Psoas muscle (tissue), 8 donors: ENCODE measurements around the gene KIF3A. TPM values are rescaled to one million over a fixed set of nuclear protein-coding genes. Genes with fewer than 3 reads are reported as not detected.

Source experiments
- ATAC-seq, 4 donors: fragments of 200-7000 bp; cut with Tn5 transposase; one replicate each; pipeline ENCODE4 v1.9.1; 2020; ENCODE audit warnings: moderate library complexity in 3 of 4, mild to moderate bottlenecking in 2 of 4
- DNase-seq, 2 donors: peaks; one replicate each; pipeline ENCODE4 v3.0.0-alpha.2; 2020
- H3K27ac ChIP-seq: fragments of 200-600 bp; one replicate; pipeline ENCODE4 v1.8.0; 2022
- H3K27me3 ChIP-seq, 3 donors: fragments of 200-600 bp in 1 of 3; one replicate each; pipeline versions ENCODE4 v1.6.1 to v1.8.0; 2013 to 2022; ENCODE audit warnings: low read length in 2 of 3, mild to moderate bottlenecking in 2 of 3, moderate library complexity in 1 of 3; ENCODE audit not compliant: insufficient read depth in 3 of 3
- H3K36me3 ChIP-seq, 2 donors: fragments of 200-600 bp in 1 of 2; one replicate each; pipeline versions ENCODE4 v1.6.1 to v1.8.0; 2013 to 2022; ENCODE audit warnings: low read depth in 1 of 2, mild to moderate bottlenecking in 1 of 2, moderate library complexity in 1 of 2; ENCODE audit not compliant: insufficient read depth in 1 of 2
- H3K4me1 ChIP-seq: fragments of 200-600 bp; one replicate; pipeline ENCODE4 v1.8.0; 2022
- H3K4me3 ChIP-seq: fragments of 200-600 bp; one replicate; pipeline ENCODE4 v1.8.0; 2022; ENCODE audit warnings: mild to moderate bottlenecking
- H3K9me3 ChIP-seq: fragments of 200-600 bp; one replicate; pipeline ENCODE4 v1.8.0; 2022
- CTCF ChIP-seq: fragments of 200-600 bp; IDR thresholded peaks from one replicate; pipeline ENCODE4 v1.8.0; 2022; ENCODE audit warnings: antibody characterized with exemption
- WGBS, 3 donors: extraction: QIAGEN DNeasy Blood & Tissue Kit; methylation state at CpG; one replicate each; pipeline versions ENCODE4 v1.1.6 to v1.1.7; 2013; 5-methylcytosine and 5-hydroxymethylcytosine counted together
- intact Hi-C, 2 donors: fragments of 100-400 bp; cut with DNase I; formaldehyde crosslinking; loops; one replicate each; pipeline versions ENCODE4 v1.11.0 to v1.14.2; 2022
- polyA plus RNA-seq, 3 donors: library from polyadenylated mRNA; stranded (reverse); fragments of 200-250 nt; gene quantifications; one replicate each; pipeline ENCODE4 v1.2.3, GENCODE V29; 2013
- total RNA-seq, 4 donors: library from RNA; stranded (reverse); fragmentation: NEBNext Ultra II Directional in 2 of 4; extraction: Animal tissue kit (Norgen Biotek cat#: 25700) in 2 of 4; gene quantifications; one replicate each; pipeline versions ENCODE4 v1.2.1 to v1.2.4, GENCODE V29; 2021 to 2023
- donor health status: healthy with polysubstance abuse.
- donor health status: DM: no; HTN: no; CAD: no; lungs with moderate emphysema.
- donor health status: Bipolar disorder and iron deficiency.
- donor health status: healthy.
- donor health status: DM: yes; HTN: yes; CAD: no.
- donor health status: DM: no; HTN: no; CAD: no.
- donor health status: DM: no; HTN: no; CAD: no.
- donor health status: DM: yes; HTN: yes; CAD: no.

Gene KIF3A
- total and polyA plus RNA-seq, 7 donors: 2.5 to 8.0 (median 4.3) TPM

- no peaks in the 10 kb centered on the region for H3K4me1 ChIP-seq
- no peaks in the 10 kb centered on the region for H3K9me3 ChIP-seq
- H3K4me3 ChIP-seq: no peak overlapping the region
- peaks cover 0 to 69% of the 10 kb centered on the region in 2 donors for H3K36me3 ChIP-seq
- ATAC-seq (peak in 1 of 4 donors; percentile 17), DNase-seq (no peak)
- no peaks in the 10 kb centered on the region for H3K27me3 ChIP-seq
- intact Hi-C loops: no loop called here
- TF ChIP-seq CTCF: no peak
- no peak overlapping the region for H3K27ac ChIP-seq
- 91 to 92% (median 91%) methylated on average over 13 of the region's 13 CpGs for WGBS, 3 donors
Observed at GRCh38 chr5:132759114-132760048, 22.0 kb upstream of the KIF3A start.

DNA sequence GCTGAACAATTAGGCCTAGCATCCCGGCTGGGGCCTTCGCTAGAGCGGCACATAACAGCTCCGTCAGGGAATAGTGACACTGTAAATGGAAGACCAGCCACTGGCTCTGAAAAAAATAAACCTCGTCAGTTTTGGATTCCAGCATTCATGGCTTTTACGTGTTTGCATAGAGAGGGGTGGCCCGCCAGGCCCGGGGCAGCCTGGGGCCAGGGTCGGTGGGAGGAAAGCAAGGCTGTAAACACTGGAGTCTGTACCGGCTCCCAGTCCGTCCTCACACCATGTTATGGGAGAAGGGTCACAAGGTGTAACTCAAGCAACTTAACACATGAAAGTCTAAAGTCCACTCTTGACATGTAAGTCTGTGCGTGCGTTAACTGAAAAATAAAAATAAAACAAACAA, 21.1 kb upstream of the KIF3A start:
- Histone ChIP-seq H3K27me3 (no peaks in the 10 kb centered on the region), H3K9me3 (no peaks in the 10 kb centered on the region), H3K27ac (no peak overlapping the region), H3K4me1 (no peaks in the 10 kb centered on the region), H3K4me3 (no peak overlapping the region), H3K36me3 (peaks cover 0 to 59% of the 10 kb centered on the region in 2 donors)
- intact Hi-C loops: no loop called here
- no peak for DNase-seq
- ATAC-seq: no peak
- no peak for TF ChIP-seq CTCF
- 91 to 93% (median 92%) methylated on average over 13 of the region's 13 CpGs for WGBS, 3 donors

GRCh38 chr5:132756542-132756941, 19.2 kb upstream of the KIF3A start:
- Histone ChIP-seq H3K9me3 (no peaks in the 10 kb centered on the region), H3K27me3 (no peaks in the 10 kb centered on the region), H3K36me3 (peaks cover 0 to 40% of the 10 kb centered on the region in 2 donors), H3K4me1 (no peaks in the 10 kb centered on the region), H3K27ac (no peak overlapping the region), H3K4me3 (no peak overlapping the region)
- 71 to 97% (median 87%) methylated on average over 5 of the region's 5 CpGs for WGBS, 3 donors
- intact Hi-C loops: no loop called here
- TF ChIP-seq CTCF: no peak
- no peak for ATAC-seq
- DNase-seq: no peak

GRCh38 chr5:132754947-132755346, 17.6 kb upstream of the KIF3A start:
- intact Hi-C loops: loop anchor here in 1 of 2 donors (5.0 kb wide), 1 partner anchor 62 kb away; no protein-coding TSS in a partner anchor
- no peaks in the 10 kb centered on the region for H3K4me1 ChIP-seq
- no peak for DNase-seq
- no peaks in the 10 kb centered on the region for H3K27me3 ChIP-seq
- H3K36me3 ChIP-seq: peaks cover 0 to 25% of the 10 kb centered on the region in 2 donors
- H3K9me3 ChIP-seq: no peaks in the 10 kb centered on the region
- no peak overlapping the region for H3K27ac ChIP-seq
- no peak overlapping the region for H3K4me3 ChIP-seq
- ATAC-seq: no peak
- no peak for TF ChIP-seq CTCF
